Stimulated activated CD8-positive, alpha-beta memory T cell treated with anti-CD3 and anti-CD28 coated beads, Interleukin-7, amount 100 ng/mL, for 48 hours (primary cell): ENCODE measurements around the gene DHRS3.
"Not testable (repeated sequence)": the region's sequence is repeated elsewhere in the genome, so short reads cannot be mapped to it uniquely, and the experiment has no call there.

Source experiments
- DNase-seq, 2 donors: peaks; one replicate each; pipeline ENCODE4 v3.0.0-alpha.2; 2020; ENCODE audit warnings: low read depth in 1 of 2; ENCODE audit errors: extremely low read depth in 1 of 2

The DHRS3 gene

DNA sequence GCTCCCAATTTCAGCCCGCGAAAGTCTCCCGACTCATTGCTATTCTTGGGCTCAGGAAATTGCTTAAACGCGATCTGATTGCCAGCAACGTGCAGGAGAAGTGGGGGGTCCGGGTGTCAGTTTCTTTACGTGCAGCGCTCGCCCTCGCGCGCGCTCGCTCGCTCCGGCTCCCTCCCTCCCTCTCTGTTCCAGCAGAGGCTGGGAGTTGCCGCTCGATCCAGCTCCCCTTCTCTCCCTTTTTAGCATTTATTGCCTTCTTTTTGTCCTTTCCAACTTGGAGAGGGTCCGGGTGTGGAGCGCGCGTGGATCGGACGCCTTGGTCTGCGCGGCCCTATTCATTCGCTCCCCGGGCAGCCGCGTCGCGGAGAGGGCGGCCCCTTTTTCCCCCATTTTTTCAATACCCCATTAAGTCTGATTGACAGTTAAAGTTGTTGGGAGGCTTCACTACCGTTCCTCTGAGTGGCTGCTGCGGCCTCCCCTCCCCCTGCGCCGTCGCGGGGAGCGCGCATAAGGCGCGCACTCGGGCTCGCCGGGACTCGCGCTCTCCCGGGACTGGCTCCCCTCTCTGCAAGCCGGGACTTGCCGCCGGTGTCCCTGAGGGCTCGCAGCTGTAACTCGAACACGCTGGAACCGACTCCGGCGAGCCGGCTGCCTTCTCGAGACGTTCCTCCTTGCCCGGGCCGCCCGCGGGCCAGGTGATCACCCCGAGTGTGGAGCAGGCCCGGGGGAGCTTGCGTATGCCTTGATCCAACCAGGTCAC is at the start of gene DHRS3:
TSS of gene DHRS3 (minus strand) at position 310 of the 760 bp plus-strand sequence. CDS start 862 bp downstream, outside the sequence.
- DNase-seq: peak in 1 of 2 donors; percentile 65

DNA sequence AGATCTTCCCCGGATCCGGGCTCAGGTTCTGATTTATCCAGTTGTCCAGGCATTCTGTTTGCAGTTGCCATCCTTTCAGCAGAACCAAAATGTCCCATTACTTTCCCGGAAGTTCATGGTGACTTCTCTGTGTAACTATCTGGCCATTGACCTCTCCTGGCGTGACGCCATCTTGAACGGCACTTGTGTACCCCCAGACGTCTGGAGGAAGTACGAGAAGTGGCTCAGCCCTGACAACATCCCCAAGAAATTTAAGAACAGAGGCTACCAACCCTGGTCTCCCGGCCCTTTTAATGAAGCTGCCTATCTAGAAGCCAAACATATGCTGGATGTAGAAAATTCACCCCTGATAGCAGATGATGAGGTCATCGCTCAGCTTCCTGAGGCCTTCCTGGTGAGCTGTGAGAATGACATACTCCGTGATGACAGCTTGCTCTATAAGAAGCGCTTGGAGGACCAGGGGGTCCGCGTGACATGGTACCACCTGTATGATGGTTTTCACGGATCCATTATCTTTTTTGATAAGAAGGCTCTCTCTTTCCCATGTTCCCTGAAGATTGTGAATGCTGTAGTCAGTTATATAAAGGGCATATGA is 48.2 kb upstream of the DHRS3 start:
- no peak for DNase-seq

DNA sequence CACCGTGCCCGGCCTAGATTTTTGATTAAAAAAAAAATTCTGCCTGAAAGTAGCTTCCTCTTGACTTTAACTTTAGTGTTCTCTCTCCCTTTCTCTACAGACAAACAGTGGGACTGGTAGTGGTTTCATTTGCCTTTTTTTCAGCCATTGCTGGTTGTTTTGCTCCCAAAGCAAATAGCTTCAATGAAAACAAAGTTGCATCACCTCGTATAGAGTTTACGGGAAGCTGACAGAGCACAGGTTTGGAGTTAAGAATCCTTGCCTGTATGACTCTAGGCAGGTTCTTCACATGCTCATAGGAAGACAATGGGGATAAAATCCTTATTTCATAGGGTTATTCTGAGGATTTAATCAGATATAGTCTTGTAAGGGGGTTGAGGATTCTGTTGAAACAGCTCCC is 47.5 kb upstream of the DHRS3 start:
- no peak for DNase-seq

GRCh38 chr1:12662556-12662955 is 44.5 kb upstream of the DHRS3 start:
- no peak for DNase-seq

GRCh38 chr1:12661606-12662219 is 43.7 kb upstream of the DHRS3 start:
- no peak for DNase-seq

DNA sequence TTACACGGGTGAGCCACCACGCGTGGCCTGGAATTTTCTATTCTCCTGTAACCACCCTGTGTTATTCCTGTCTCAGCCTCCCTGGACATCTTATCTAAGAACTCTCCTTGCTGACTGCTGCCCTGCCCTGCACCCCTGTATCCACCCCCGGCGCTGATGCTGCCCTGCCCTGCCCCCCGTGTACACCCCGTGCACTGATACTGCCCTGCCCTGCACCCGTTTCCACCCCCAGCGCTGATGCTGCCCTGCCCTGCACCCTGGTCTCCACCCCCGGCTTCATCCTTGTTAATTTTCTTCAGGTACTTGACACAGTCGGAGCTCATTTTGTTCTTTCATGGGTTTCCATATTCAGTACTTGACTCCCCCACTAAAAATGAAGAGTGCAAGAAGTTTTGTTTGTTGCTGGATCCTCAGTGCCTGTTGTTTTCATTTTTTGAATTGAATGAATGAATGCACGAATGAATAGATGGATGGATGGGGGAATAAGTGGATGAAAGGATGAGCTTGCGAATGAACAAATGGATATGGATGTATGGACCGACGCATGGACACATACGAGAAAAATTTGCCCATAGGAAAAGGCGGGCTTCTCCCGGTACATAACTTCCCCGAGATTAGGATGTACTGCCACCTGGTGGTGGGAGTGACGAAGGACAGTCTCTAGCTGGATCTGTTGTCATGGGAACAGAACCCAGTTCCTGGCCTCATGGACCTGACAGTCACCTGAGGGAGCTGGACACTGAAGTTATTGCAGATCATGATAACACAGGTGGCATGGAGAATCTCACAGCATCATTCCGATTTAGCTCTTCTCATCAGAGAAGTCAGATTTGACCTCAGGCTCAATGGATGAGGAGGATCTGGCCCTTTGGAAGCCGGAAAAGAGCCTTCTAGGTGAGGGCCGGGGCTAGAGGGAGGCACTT is 40.8 kb upstream of the DHRS3 start:
- peak; percentile 31 to 62 for DNase-seq

GRCh38 chr1:12657885-12658512 is 40.0 kb upstream of the DHRS3 start:
- not testable (repeated sequence) for DNase-seq

- no peak for DNase-seq
Observed at GRCh38 chr1:12657060-12657884, 39.3 kb upstream of the DHRS3 start.

- DNase-seq: no peak
Observed at GRCh38 chr1:12656575-12656974, 38.6 kb upstream of the DHRS3 start.

DNA sequence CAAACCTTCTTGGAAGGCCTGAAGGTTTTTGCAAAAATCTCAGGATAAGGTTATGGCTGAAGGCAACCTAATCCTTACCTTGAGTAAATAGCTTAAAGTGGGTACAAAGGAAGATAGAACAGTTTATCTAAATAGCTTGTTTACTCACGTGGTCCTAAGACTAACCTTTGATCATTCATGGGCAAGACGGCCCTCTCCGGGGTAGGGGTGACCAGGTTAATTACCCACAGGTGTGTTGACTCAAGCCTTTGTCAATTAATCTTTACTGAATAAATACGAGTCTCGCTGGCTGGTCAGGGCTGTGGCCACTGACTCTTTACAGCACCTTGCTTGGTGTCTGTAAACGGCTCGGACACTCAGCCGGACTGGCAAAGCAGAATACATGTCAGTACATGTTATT is 36.6 kb upstream of the DHRS3 start:
- DNase-seq: no peak

DNA sequence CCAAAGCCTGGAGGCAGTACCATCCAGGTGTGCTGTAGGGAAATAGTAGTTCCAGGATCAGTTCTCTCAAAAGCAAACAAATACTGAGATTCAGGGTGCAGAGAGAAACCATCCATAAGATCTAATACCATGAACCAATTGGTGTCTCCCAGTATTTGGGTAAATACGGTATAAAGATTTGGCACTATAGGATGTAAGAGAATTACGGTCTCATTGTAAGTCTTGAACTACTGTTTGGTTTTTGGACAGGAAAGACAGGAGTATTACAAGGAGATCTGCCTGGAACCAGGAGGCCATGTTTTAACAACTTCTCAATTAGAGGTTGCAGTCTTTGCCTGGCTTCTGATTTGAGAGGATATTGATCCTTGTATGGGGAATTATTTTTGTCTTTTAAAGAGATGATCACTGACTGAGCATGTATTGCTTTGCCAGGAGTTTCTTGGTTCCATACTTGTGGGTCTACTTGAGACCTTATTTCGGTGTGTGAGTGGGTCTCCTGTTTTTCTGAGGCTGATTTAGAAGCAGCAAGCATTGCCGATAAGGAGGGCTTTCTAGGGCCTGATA is 36.1 kb upstream of the DHRS3 start:
- no peak for DNase-seq

DNA sequence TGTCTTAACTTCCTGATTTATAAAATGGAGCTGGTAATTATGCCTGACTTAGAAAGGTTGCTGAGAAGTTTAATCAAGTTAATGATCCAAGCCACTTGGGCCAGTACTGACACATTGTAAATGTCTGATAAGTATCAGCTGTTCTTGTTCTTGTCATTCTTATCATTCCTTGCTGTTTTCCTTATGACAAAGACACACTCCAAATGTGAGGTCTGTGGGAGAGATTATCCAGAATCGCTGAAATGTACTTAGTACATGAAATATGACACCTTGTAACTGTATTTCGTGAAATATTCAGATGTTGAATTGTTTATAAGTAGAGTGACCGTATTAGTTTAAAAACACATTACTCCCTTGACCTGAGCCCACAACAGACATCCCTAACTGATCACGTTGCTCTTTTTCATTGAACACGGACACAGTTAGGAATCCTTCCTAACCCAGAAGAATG is 32.0 kb upstream of the DHRS3 start:
- DNase-seq: no peak

- no peak for DNase-seq
Observed at GRCh38 chr1:12648741-12649140, 30.7 kb upstream of the DHRS3 start.

GRCh38 chr1:12645401-12645800 is 27.4 kb upstream of the DHRS3 start:
- not testable (repeated sequence) for DNase-seq

GRCh38 chr1:12644829-12645228 is 26.8 kb upstream of the DHRS3 start:
- no peak for DNase-seq

DNA sequence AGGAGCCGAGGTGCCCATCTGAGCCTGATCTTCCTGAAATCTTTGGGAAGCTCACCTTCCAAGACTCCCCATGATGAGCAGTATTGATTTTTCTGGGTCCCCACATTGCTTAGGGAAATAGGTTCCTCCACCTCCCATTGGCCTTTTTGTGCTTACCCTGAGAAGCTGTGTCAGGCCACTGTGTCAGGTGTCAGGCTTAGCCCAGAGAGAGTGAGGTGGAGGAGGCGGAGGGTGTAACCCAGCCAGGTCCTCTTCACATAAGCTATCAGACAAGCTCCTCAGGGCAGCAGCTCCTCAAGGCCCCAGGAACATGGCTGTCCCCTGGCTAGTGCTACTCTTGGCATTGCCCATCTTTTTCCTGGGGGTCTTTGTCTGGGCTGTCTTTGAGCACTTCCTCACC is 26.2 kb upstream of the DHRS3 start:
- no peak for DNase-seq

DNA sequence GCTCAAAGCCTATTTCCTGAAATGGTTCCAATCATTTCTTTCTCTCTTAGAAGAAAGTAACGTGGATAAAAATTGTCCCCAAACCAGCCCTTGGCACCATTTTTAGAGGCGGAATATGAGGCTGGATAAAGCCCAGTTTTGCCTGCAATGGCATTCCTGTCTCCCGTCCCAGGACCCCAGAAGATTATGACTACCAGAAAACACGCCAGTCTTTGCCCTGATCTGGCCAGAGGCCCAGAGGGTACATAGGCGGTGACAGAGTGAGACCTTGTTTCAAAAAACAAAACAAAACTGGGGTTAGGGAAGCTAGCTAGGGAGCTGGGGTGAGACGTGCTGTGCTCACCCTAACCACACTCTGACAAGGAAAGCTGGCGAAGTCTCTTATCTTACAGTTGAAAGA is 25.8 kb upstream of the DHRS3 start, which contains the start of gene AADACL4:
TSS of gene AADACL4 (plus strand) at position 301 of the 400 bp plus-strand sequence. CDS start 462 bp downstream, outside the sequence.
- DNase-seq: no peak

- no peak for DNase-seq
Observed at GRCh38 chr1:12643079-12643478, 25.1 kb upstream of the DHRS3 start.

DNA sequence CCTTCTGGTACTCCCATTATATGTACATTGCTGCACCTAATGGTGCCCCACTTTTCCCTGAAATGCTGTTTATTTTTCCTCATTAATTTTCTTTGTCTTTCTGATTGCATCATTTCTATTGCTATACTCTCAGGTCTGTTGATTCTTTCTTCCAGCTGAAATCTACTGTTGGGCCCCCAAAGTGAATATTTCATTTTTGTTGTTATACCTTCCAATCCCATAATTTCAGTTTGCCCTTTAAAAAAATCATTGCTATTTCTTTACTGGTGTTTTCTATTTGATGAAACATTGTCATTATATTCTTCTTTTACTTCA is 22.9 kb upstream of the DHRS3 start:
- no peak for DNase-seq
